ENCODE data around the gene ADAMTS17. TPM values are rescaled to one million over a fixed set of nuclear protein-coding genes. Genes with fewer than 3 reads are reported as not detected.

The ADAMTS17 gene
- total and polyA plus RNA-seq, 9 of the 15 experiments (the other 6 are each of a cell fraction or from before 2014, with no cell fraction given), result 0.01 to 0.14 (median 0.07) TPM; not detected in 6

DNA sequence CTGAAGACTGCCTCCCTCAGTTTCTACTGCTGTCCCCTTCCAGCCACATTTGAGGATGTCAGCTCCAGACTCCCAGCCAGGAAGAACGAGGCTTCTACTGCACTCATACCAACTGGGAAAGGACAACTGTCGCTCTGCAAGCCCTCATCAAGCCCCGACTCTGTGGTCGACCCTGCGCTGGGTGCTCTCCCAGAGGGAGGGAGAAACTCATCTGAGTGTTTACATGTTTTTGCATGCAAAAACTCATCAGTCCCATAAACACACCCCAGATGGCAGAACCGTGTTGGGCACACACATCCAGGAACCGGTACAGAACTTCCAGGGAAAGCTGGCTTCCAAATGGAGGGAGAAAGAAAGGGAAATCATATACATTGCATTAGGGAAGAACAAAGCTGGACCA, 43.5 kb downstream of the ADAMTS17 start:
- CTCF ChIA-PET (ENCODE audit: low intra/inter-chr PET ratio), result no interaction called here
- no peak overlapping the region for H2AFZ ChIP-seq (ENCODE audit: low read depth, low read length)
- H3K4me1 ChIP-seq (replicated peaks in 1 of 2; ENCODE audit: control insufficient read depth in 2 of 2, insufficient read depth in 2 of 2, low read length in 2 of 2), result no peaks in the 10 kb centered on the region
- intact Hi-C loops (cut with micrococcal nuclease) (no loop called here), in situ Hi-C loops (cut with MboI) (no loop called here)
- POLR2A ChIA-PET, result no interaction called here
- no peak for TF ChIP-seq SREBF2 (CRISPR knock-in tag; IDR thresholded peaks at IDR 0.05)
- TF ChIP-seq ZZZ3 (IDR thresholded peaks at IDR 0.05), result no peak
- DNase-seq (ENCODE audit: extremely low read depth in 1 of 4, low spot score in 3 of 4), result no peak
- no peak overlapping the region for H3K4me3 ChIP-seq
- no peaks in the 10 kb centered on the region for H3K9me3 ChIP-seq (replicated peaks; ENCODE audit: control insufficient read depth, insufficient read depth, low read depth, low read length)
- WGBS (ENCODE audit: insufficient coverage, low coverage, missing lambda C conversion rate), result 2% methylated on average over 7 of the region's 7 CpGs
- H3K4me2 ChIP-seq (ENCODE audit: insufficient read depth, low read length), result no peak overlapping the region
- H3K79me2 ChIP-seq (ENCODE audit: control insufficient read depth, insufficient read depth, low read length), result no peaks in the 10 kb centered on the region
- no peak for ATAC-seq
- H3K36me3 ChIP-seq (ENCODE audit: control insufficient read depth, insufficient read depth, low read length), result no peaks in the 10 kb centered on the region
- no TSS peak for BruUV-seq (replicated peaks)
- no peaks in the 10 kb centered on the region for H3K27me3 ChIP-seq (ENCODE audit: control insufficient read depth in 2 of 2, insufficient read depth in 2 of 2, low read length in 2 of 2)
- H3K27ac ChIP-seq (ENCODE audit: extremely low read depth, low read depth, low read length), result no peak overlapping the region
- no peak overlapping the region for H3K9ac ChIP-seq (ENCODE audit: insufficient read depth in 1 of 2, low read depth in 2 of 2, low read length in 2 of 2)
- no peak for FAIRE-seq
- no peaks in the 10 kb centered on the region for H4K20me1 ChIP-seq (replicated peaks; ENCODE audit: control insufficient read depth, insufficient read depth, low read length)
- no peaks in the 10 kb centered on the region for H3K9me1 ChIP-seq (ENCODE audit: control insufficient read depth, insufficient read depth, low read length)

DNA sequence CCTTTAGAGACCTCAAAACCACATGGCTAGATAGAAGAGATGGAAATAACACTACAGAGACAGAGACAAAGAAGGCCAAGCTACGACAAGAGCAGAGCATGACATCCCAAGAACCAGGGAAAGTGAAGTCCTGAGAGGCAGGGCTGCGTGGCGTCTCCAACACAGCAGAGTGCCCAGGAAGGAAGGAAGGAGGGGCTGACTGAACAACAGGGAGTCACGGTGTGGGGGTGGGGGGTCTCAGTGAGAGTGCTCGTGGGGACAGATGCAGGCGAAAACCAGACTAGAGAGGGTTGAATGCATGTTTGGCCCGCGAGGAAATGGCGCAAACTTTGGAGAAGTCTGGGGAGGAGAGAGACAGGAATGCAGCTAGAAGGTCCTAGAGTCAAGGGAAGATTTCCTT, 44.0 kb downstream of the ADAMTS17 start:
- Histone ChIP-seq H3K4me1 (replicated peaks in 1 of 2; ENCODE audit: control insufficient read depth in 2 of 2, insufficient read depth in 2 of 2, low read length in 2 of 2) (no peaks in the 10 kb centered on the region), H3K4me3 (no peak overlapping the region), H4K20me1 (replicated peaks; ENCODE audit: control insufficient read depth, insufficient read depth, low read length) (no peaks in the 10 kb centered on the region), H2AFZ (ENCODE audit: low read depth, low read length) (no peak overlapping the region), H3K27ac (ENCODE audit: extremely low read depth, low read depth, low read length) (no peak overlapping the region), H3K9me1 (ENCODE audit: control insufficient read depth, insufficient read depth, low read length) (no peaks in the 10 kb centered on the region), H3K4me2 (ENCODE audit: insufficient read depth, low read length) (no peak overlapping the region), H3K79me2 (ENCODE audit: control insufficient read depth, insufficient read depth, low read length) (no peaks in the 10 kb centered on the region), H3K36me3 (ENCODE audit: control insufficient read depth, insufficient read depth, low read length) (no peaks in the 10 kb centered on the region), H3K9ac (ENCODE audit: insufficient read depth in 1 of 2, low read depth in 2 of 2, low read length in 2 of 2) (no peak overlapping the region), H3K9me3 (replicated peaks; ENCODE audit: control insufficient read depth, insufficient read depth, low read depth, low read length) (no peaks in the 10 kb centered on the region), H3K27me3 (ENCODE audit: control insufficient read depth in 2 of 2, insufficient read depth in 2 of 2, low read length in 2 of 2) (no peaks in the 10 kb centered on the region)
- ChIA-PET CTCF (ENCODE audit: low intra/inter-chr PET ratio) (no interaction called here), POLR2A (interaction anchor here (0.6 kb wide), 1 partner anchor 166 kb away, joined by 3 read pairs; no protein-coding TSS in a partner anchor)
- intact Hi-C loops (cut with micrococcal nuclease), result no loop called here
- TF ChIP-seq SIX5 (IDR thresholded peaks at IDR 0.05; ENCODE audit: borderline replicate concordance in 1 of 2, insufficient read depth in 1 of 2, low read depth in 1 of 2, low read length in 2 of 2) (no peak), PTTG1 (tag; IDR thresholded peaks at IDR 0.05; ENCODE audit: low read depth) (no peak), ZNF77 (CRISPR knock-in tag; IDR thresholded peaks at IDR 0.05) (no peak), XRCC5 (IDR thresholded peaks at IDR 0.05; ENCODE audit: low read depth, low read length) (no peak), ZNF212 (CRISPR knock-in tag; IDR thresholded peaks at IDR 0.05) (no peak), DACH1 (IDR thresholded peaks at IDR 0.05; ENCODE audit: partially characterized antibody) (no peak), MCM2 (IDR thresholded peaks at IDR 0.05; ENCODE audit: low read depth) (no peak), SETDB1 (IDR thresholded peaks at IDR 0.05; ENCODE audit: low read length) (no peak), ETV1 (tag; conservative IDR thresholded peaks at IDR 0.05; ENCODE audit: low read depth) (no peak), THRAP3 (IDR thresholded peaks at IDR 0.05; ENCODE audit: borderline replicate concordance) (no peak), ZNF24 (IDR thresholded peaks at IDR 0.05) (no peak), BACH1 (tag; IDR thresholded peaks at IDR 0.05) (no peak), BRD4 (IDR thresholded peaks at IDR 0.05) (no peak), TEAD2 (tag; IDR thresholded peaks at IDR 0.05) (no peak), MYC (IDR thresholded peaks at IDR 0.05; ENCODE audit: low read depth, low read length) (no peak), MYC (CRISPR knock-in tag; IDR thresholded peaks at IDR 0.05; ENCODE audit: borderline replicate concordance, low read depth) (no peak), GABPB1 (CRISPR knock-in tag; IDR thresholded peaks at IDR 0.05) (no peak)
- TF ChIP-seq, protein P1, sequence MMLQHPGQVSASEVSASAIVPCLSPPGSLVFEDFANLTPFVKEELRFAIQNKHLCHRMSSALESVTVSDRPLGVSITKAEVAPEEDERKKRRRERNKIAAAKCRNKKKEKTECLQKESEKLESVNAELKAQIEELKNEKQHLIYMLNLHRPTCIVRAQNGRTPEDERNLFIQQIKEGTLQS (IDR thresholded peaks at IDR 0.05), result no peak
- TF ChIP-seq, protein P1 (CRISPR knock-in tag; conservative IDR thresholded peaks at IDR 0.05), result no peak
- DNase-seq (ENCODE audit: extremely low read depth in 1 of 4, low spot score in 3 of 4), result no peak
- in situ Hi-C loops (cut with MboI), result no loop called here
- ATAC-seq, result no peak
- WGBS (ENCODE audit: insufficient coverage, low coverage, missing lambda C conversion rate), result 2% methylated on average over 7 of the region's 9 CpGs
- FAIRE-seq, result no peak
- BruUV-seq (replicated peaks), result no TSS peak
